ENCODE data around the gene RET.

Gene RET

GRCh38 chr10:43076876-43077420 lies at the start of gene RET:
TSS of gene RET (plus strand) at chr10:43077069. CDS start at chr10:43077259, 190 bp downstream.
- DNase-seq = no peak

DNA sequence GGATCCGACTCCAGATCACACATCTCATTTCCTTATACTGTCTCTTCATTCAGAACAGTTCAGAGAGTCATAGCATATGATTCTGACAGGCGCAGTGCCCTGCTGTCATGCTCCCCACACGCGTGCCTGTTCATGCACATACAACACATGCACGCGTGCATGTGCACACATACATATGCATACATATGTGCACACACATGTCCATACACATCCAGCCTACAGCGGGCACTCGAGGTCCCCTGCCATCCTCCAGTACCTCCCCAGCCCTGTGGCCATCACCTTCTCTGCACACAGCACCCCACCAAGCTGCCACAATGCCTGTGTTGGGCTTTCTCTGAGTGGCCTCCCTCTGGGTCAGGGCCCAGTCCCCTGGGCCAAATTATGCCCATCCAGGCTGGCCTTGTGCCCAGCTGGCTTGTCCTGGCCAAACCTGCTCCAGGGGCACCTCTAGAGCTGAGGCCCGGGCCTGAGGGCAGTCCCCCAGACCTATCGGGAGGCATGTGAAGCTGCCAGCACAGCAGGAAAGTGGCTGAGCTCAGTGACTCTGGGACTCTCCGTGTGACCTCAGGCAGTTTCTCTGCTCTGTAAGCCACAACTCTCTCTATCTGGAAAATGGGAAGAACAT lies 49.4 kb upstream of the RET start:
- DNase-seq = no peak

DNA sequence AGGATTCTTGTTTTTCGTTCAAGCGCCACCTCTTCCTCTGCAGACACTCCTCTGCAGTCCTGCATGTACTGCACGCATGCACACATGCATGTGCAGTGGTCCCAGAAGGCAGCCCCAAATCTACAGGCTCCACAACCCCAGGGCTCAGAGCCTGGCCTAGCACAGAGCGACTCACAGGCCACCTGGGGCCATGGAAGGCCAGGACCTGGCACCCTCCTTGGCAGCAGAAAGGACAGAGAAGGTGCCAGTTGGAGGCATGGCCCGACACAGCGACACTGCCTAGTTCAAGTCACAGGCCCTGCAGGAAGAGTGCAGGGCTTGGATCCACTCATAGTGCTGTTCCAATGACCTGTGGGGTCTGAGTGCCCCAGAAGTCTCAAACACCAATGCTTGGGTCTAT lies 48.7 kb upstream of the RET start:
- DNase-seq = no peak

- no peak for DNase-seq
Measured at GRCh38 chr10:43029043-43029442, 47.8 kb upstream of the RET start.

GRCh38 chr10:43032613-43033012 lies 44.3 kb upstream of the RET start:
- DNase-seq = no peak

GRCh38 chr10:43035800-43036199 lies 41.1 kb upstream of the RET start:
- no peak for DNase-seq

DNA sequence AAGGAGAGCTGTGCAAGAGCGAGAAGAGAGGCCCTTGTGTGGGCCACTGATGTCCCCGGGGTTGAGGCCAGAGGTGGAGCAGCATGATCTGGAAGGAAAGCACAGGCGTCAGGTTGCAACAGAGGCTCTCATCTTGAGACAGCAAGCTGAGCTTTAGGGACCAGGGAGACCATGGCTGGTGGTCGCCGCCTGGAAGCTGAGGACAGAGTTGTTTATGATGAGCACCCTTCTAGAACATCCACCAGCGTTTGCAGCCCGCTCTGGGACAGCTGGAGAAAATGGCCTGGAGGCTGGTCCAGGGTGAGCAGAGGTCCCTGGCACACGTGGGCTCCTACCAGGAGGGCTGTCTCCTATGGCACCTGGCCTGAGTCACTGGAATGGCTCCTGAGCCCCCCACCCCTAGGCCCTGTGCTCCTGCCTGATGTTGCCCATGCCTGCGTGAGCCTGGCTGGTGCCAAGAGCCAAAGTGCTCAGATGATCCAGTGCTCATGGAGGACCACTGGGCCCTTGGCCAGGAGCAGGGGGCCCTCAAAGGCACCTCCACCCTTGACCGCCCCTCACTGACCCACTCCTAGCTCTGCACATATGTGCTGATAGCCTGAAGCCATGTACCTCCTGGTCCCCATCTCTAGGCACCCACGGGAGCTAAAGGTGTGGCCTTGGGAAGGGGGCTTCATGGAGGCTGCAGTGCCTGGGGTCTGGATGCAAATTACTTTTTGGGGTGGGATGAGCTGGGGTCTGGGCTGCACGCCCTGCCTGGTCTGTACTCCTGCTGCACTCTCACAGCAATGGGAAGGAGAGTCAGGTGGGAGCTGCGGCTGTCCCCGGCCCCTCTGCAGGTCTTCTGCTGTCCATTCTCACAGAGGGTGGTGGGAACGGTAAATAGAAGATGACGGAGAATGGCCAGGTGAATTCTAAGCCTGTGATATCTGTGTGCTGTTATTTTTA lies 40.1 kb upstream of the RET start:
- DNase-seq = no peak

DNA sequence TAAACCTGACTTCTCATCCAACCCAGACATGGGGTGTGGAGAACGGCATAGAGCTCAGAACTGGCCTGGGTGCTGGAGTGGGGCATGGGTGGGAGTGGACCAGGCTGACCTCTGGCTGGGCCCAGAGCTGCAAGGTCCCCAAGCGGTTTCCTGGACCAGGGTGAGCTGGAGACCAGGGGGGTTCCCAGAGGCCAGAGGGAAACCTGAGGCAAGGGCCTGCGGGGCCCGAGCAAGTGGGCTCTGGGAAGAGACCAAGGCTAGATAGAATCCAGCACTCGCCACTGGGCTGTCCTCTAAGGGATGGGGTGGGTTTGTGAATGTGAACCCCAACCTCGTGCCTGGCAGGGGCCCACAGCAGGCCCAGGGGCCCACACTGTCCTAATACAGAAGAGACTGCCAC lies 39.4 kb upstream of the RET start:
- no peak for DNase-seq

DNA sequence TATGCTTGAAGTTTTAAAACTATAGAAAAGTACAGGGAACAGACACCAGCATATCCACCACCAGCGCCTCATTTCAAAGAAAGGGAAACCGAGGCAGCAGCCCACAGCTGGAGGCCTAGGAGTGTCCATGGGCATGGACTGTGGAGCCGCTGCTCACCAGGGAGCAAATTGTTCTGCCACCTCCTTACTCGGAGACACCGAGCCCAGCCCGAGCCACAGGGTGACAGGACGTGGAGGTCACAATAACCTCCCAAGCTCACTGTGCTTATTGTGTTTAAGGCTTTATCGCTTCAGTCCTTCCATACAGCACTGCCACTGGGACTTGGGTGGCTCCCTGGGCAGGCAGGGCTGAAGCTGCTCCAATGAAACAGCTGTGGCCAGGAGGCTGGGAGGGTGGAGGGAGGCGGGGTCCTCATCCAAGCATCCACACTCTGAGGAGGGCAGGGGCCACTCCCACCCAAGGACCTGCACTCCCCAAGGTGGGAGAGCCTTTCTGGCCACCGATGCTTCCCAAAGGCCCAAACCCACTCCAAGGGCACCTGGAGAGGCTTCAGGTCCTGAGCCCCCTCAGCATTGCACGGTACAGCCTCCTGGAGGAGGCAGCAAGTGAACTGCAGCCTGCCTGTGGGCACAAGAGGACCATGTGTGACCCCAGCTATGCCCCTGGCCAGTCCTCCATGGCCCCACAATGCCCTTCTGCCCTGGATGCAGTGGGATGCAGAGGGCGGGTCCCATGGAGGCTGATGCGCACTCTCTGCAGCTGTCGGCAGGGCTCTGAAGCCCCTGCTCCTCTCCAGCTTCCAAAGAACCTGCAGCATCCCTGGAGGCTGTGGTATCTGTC lies 38.7 kb upstream of the RET start:
- no peak for DNase-seq

- DNase-seq = no peak
Measured at GRCh38 chr10:43038783-43039623, 37.9 kb upstream of the RET start.

DNA sequence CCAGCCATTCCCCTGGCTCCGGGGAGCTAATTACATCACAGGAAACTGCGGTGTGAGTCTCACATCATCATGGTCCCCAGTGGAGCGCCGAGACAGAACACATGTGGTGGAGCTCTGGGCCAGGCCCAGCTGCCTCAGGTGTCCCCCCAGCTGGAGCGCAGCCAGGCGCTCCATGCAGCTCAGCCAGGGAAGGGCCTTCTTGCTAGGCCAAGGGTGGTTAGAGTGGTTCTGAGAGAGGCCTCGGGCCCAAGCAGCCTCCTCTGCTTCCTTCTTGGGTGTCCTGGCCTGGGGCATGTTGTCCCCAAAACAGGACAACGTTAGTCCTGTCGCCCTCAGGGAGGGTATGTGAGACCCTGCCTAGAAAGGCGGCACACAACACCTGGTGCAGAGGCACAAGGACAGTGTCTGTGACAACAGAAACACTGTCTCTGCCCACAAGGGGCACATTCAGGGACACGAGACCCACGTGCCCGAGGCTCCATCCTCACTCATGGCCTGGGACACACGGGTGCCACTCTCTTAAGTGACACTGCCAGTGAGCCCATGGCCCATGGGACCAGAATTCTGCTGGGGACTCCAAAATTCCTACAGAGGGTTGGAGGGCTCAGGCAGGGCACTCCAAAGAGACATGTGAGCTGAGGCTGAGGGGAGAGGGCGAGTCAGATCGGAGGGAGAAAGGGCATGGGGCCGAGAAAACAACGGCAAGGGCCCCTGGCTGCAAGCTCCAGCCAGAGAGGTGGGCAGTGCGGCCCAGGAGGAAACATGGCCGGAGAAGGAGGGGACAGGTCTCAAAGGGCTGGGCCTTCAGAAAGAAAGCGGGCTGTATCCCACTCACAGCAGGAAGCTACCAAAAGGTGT lies 37.0 kb upstream of the RET start:
- no peak for DNase-seq

DNA sequence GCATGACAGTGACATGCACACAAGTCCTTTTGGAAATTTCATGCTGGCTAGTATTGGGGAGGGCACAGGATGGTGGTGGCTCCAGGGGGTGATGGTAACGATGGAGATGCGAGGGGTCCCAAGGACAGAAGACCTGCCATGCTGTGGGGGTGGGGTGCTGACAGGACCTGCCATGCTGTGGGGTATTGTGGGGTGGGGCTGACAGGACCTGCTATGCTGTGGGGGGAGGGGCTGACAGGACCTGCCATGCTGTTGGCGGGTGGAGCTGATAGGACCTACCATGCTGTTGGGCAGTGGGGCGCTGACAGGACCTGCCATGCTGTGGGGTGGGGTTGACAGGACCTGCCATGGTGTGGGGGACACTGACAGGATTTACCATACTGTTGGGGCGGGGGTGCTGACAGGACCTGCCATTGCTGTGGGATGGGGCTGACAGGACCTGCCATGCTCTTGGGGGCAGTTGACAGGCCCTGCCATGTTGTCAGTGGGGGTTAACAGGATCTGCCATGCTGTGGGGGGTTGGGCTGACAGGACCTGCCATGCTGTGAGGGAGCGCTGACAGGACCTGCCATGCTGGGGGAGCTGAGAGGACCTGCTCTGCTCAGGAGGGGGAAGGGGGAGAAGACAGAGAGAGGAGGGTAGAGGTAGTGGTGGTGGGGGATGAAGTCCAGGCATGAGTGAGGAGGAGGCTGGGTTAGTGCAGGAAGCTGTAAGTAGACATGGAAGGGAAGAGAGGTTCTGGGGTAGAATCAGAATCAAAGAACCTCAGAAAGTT lies 36.2 kb upstream of the RET start:
- no peak for DNase-seq

GRCh38 chr10:43041422-43042342 lies 35.2 kb upstream of the RET start:
- no peak for DNase-seq

GRCh38 chr10:43042503-43043341 lies 34.1 kb upstream of the RET start:
- no peak for DNase-seq

DNA sequence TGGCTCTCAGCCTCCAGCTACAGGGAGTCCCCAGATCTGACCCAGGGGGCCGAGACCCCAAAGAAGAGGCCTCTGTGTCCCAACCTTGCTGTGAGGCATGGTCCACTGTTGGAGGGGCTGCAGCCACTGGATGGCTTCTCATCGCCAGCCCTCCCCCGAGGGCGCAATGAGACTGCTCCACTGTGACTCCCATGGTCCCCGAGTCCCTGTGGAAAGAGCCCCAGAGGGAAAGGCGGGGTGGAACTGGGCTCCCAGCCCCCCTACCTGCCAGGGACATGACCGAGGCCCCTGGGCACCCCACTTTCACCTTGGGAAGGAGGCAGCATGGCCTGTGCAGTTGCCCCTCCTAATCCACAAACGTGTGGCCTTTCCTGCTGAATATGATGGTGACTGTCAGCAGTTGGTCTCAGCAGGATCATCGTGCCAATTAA lies 33.5 kb upstream of the RET start:
- DNase-seq = no peak

DNA sequence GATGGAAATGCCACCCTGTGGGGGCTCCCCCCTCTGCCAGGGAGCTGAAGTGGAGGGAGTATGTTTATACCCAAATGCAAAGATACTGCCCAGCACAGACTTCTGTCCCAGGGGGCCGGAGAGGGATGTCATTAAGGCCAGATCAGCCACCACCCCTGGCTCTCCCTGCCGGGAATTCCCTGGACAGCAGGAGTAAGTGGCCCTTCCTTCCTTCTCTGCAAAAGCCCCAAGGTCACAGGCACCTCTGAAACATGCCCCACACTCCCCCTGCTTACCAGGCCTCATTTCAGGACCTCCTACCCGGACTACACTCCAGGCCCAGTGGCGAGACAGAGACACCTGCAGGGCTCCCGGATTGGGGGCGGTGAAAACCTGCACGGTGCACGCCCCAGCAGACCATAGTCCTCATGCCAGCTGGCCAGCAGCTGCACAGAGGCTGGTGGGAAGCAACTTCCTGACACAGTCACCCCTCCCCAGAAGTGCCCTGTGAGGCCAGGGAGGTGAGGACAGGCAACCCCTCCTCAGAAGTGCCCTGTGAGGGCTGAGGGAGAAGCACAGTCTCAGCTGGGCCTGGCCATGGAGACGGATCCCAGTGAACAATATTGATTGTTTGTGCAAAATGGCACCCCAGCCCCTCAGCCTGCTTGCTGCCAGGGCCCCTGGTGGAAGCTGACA lies 33.0 kb upstream of the RET start:
- no peak for DNase-seq

GRCh38 chr10:43044448-43044921 lies 32.4 kb upstream of the RET start:
- no peak for DNase-seq

Measured in NCI-H1092 treated with DMSO at 0.1 percent for 48 hours (cell line).